ENCODE data around the gene PPME1.

PPME1 gene

GRCh38 chr11:74154620-74155281, 16.3 kb upstream of the PPME1 start:
- H3K9me3 ChIP-seq (ENCODE audit: control insufficient read depth in 5 of 5, low read length in 5 of 5) = no peaks in the 10 kb centered on the region
- H3K27me3 ChIP-seq (ENCODE audit: control insufficient read depth in 5 of 5, insufficient read depth in 4 of 5, low read length in 5 of 5) = no peaks in the 10 kb centered on the region
- H3K36me3 ChIP-seq (ENCODE audit: control insufficient read depth in 5 of 5, insufficient read depth in 5 of 5, low read length in 5 of 5) = peaks cover 0 to 4% (median under 1%) of the 10 kb centered on the region in 5 donors
- no peak overlapping the region for H3K27ac ChIP-seq (ENCODE audit: low read depth, low read length)
- no peak overlapping the region for H3K9ac ChIP-seq (ENCODE audit: low read length in 5 of 5)
- H3K4me3 ChIP-seq (ENCODE audit: low read depth in 1 of 5, low read length in 5 of 5) = no peak overlapping the region
- H3K4me1 ChIP-seq (ENCODE audit: control insufficient read depth in 5 of 5, insufficient read depth in 5 of 5, low read length in 5 of 5) = no peaks in the 10 kb centered on the region

- Histone ChIP-seq H3K4me1 (ENCODE audit: control insufficient read depth in 5 of 5, insufficient read depth in 5 of 5, low read length in 5 of 5) (no peaks in the 10 kb centered on the region), H3K4me3 (ENCODE audit: low read depth in 1 of 5, low read length in 5 of 5) (no peak overlapping the region), H3K27ac (ENCODE audit: low read depth, low read length) (no peak overlapping the region), H3K9ac (ENCODE audit: low read length in 5 of 5) (no peak overlapping the region), H3K9me3 (ENCODE audit: control insufficient read depth in 5 of 5, low read length in 5 of 5) (no peaks in the 10 kb centered on the region), H3K27me3 (ENCODE audit: control insufficient read depth in 5 of 5, insufficient read depth in 4 of 5, low read length in 5 of 5) (no peaks in the 10 kb centered on the region), H3K36me3 (ENCODE audit: control insufficient read depth in 5 of 5, insufficient read depth in 5 of 5, low read length in 5 of 5) (peaks cover 0 to 10% (median 3%) of the 10 kb centered on the region in 5 donors)
These were observed 13.9 kb upstream of the PPME1 start for GRCh38 chr11:74157169-74157568.

GRCh38 chr11:74159642-74160041, 11.4 kb upstream of the PPME1 start:
- H3K4me3 ChIP-seq (ENCODE audit: low read depth in 1 of 5, low read length in 5 of 5) = no peak overlapping the region
- H3K27ac ChIP-seq (ENCODE audit: low read depth, low read length) = no peak overlapping the region
- no peak overlapping the region for H3K9ac ChIP-seq (ENCODE audit: low read length in 5 of 5)
- H3K27me3 ChIP-seq (ENCODE audit: control insufficient read depth in 5 of 5, insufficient read depth in 4 of 5, low read length in 5 of 5) = no peaks in the 10 kb centered on the region
- peaks cover 8 to 21% (median 9%) of the 10 kb centered on the region in 5 donors for H3K36me3 ChIP-seq (ENCODE audit: control insufficient read depth in 5 of 5, insufficient read depth in 5 of 5, low read length in 5 of 5)
- H3K9me3 ChIP-seq (ENCODE audit: control insufficient read depth in 5 of 5, low read length in 5 of 5) = no peaks in the 10 kb centered on the region
- no peaks in the 10 kb centered on the region for H3K4me1 ChIP-seq (ENCODE audit: control insufficient read depth in 5 of 5, insufficient read depth in 5 of 5, low read length in 5 of 5)

- no peaks in the 10 kb centered on the region for H3K4me1 ChIP-seq (ENCODE audit: control insufficient read depth in 5 of 5, insufficient read depth in 5 of 5, low read length in 5 of 5)
- H3K36me3 ChIP-seq (ENCODE audit: control insufficient read depth in 5 of 5, insufficient read depth in 5 of 5, low read length in 5 of 5) = peaks cover 13 to 37% (median 19%) of the 10 kb centered on the region in 5 donors
- no peak overlapping the region for H3K4me3 ChIP-seq (ENCODE audit: low read depth in 1 of 5, low read length in 5 of 5)
- H3K27me3 ChIP-seq (ENCODE audit: control insufficient read depth in 5 of 5, insufficient read depth in 4 of 5, low read length in 5 of 5) = no peaks in the 10 kb centered on the region
- no peak overlapping the region for H3K9ac ChIP-seq (ENCODE audit: low read length in 5 of 5)
- no peaks in the 10 kb centered on the region for H3K9me3 ChIP-seq (ENCODE audit: control insufficient read depth in 5 of 5, low read length in 5 of 5)
- no peak overlapping the region for H3K27ac ChIP-seq (ENCODE audit: low read depth, low read length)
These were observed 8.2 kb upstream of the PPME1 start for GRCh38 chr11:74162681-74163467.

- Histone ChIP-seq H3K27ac (ENCODE audit: low read depth, low read length) (no peak overlapping the region), H3K4me1 (ENCODE audit: control insufficient read depth in 5 of 5, insufficient read depth in 5 of 5, low read length in 5 of 5) (peaks cover 7 to 34% (median 28%) of the 10 kb centered on the region in 5 donors), H3K27me3 (ENCODE audit: control insufficient read depth in 5 of 5, insufficient read depth in 4 of 5, low read length in 5 of 5) (no peaks in the 10 kb centered on the region), H3K9me3 (ENCODE audit: control insufficient read depth in 5 of 5, low read length in 5 of 5) (no peaks in the 10 kb centered on the region), H3K9ac (ENCODE audit: low read length in 5 of 5) (no peak overlapping the region), H3K4me3 (ENCODE audit: low read depth in 1 of 5, low read length in 5 of 5) (no peak overlapping the region), H3K36me3 (ENCODE audit: control insufficient read depth in 5 of 5, insufficient read depth in 5 of 5, low read length in 5 of 5) (peaks cover 11 to 31% (median 23%) of the 10 kb centered on the region in 5 donors)
These were observed 2.3 kb upstream of the PPME1 start for GRCh38 chr11:74168838-74169237.

GRCh38 chr11:74169738-74170458, 1.2 kb upstream of the PPME1 start:
- Histone ChIP-seq H3K4me3 (ENCODE audit: low read depth in 1 of 5, low read length in 5 of 5) (peak overlapping the region; percentile 79 to 93 (median 90)), H3K36me3 (ENCODE audit: control insufficient read depth in 5 of 5, insufficient read depth in 5 of 5, low read length in 5 of 5) (peaks cover 5 to 22% (median 14%) of the 10 kb centered on the region in 5 donors), H3K9me3 (ENCODE audit: control insufficient read depth in 5 of 5, low read length in 5 of 5) (no peaks in the 10 kb centered on the region), H3K4me1 (ENCODE audit: control insufficient read depth in 5 of 5, insufficient read depth in 5 of 5, low read length in 5 of 5) (peaks cover 7 to 34% (median 28%) of the 10 kb centered on the region in 5 donors), H3K27me3 (ENCODE audit: control insufficient read depth in 5 of 5, insufficient read depth in 4 of 5, low read length in 5 of 5) (no peaks in the 10 kb centered on the region), H3K27ac (ENCODE audit: low read depth, low read length) (peak overlapping the region; percentile 52), H3K9ac (ENCODE audit: low read length in 5 of 5) (peak overlapping the region; percentile 71 to 87 (median 80))

GRCh38 chr11:74171630-74171968, 510 bp downstream of the PPME1 start:
- peak overlapping the region; percentile 70 to 94 (median 75) for H3K9ac ChIP-seq (ENCODE audit: low read length in 5 of 5)

GRCh38 chr11:74171997-74172396, 908 bp downstream of the PPME1 start:
- no peaks in the 10 kb centered on the region for H3K9me3 ChIP-seq (ENCODE audit: control insufficient read depth in 5 of 5, low read length in 5 of 5)
- H3K27me3 ChIP-seq (ENCODE audit: control insufficient read depth in 5 of 5, insufficient read depth in 4 of 5, low read length in 5 of 5) = no peaks in the 10 kb centered on the region
- H3K4me1 ChIP-seq (ENCODE audit: control insufficient read depth in 5 of 5, insufficient read depth in 5 of 5, low read length in 5 of 5) = peaks cover 7 to 34% (median 28%) of the 10 kb centered on the region in 5 donors
- peak overlapping the region; percentile 52 for H3K27ac ChIP-seq (ENCODE audit: low read depth, low read length)
- H3K9ac ChIP-seq (ENCODE audit: low read length in 5 of 5) = peak overlapping the region; percentile 70 to 94 (median 75)
- H3K36me3 ChIP-seq (ENCODE audit: control insufficient read depth in 5 of 5, insufficient read depth in 5 of 5, low read length in 5 of 5) = peaks cover 2 to 14% (median 7%) of the 10 kb centered on the region in 5 donors
- H3K4me3 ChIP-seq (ENCODE audit: low read depth in 1 of 5, low read length in 5 of 5) = peak overlapping the region; percentile 79 to 93 (median 90)

More at GRCh38 chr11:74171630-74171968, 510 bp downstream of the PPME1 start:
- peak overlapping the region; percentile 79 to 93 (median 90) for H3K4me3 ChIP-seq (ENCODE audit: low read depth in 1 of 5, low read length in 5 of 5)
- peak overlapping the region; percentile 52 for H3K27ac ChIP-seq (ENCODE audit: low read depth, low read length)
- H3K27me3 ChIP-seq (ENCODE audit: control insufficient read depth in 5 of 5, insufficient read depth in 4 of 5, low read length in 5 of 5) = no peaks in the 10 kb centered on the region
- peaks cover 3 to 18% (median 11%) of the 10 kb centered on the region in 5 donors for H3K36me3 ChIP-seq (ENCODE audit: control insufficient read depth in 5 of 5, insufficient read depth in 5 of 5, low read length in 5 of 5)
- H3K4me1 ChIP-seq (ENCODE audit: control insufficient read depth in 5 of 5, insufficient read depth in 5 of 5, low read length in 5 of 5) = peaks cover 7 to 34% (median 28%) of the 10 kb centered on the region in 5 donors
- H3K9me3 ChIP-seq (ENCODE audit: control insufficient read depth in 5 of 5, low read length in 5 of 5) = no peaks in the 10 kb centered on the region

- H3K36me3 ChIP-seq (ENCODE audit: control insufficient read depth in 5 of 5, insufficient read depth in 5 of 5, low read length in 5 of 5) = peaks cover 0 to 5% (median 0%) of the 10 kb centered on the region in 5 donors
- H3K9ac ChIP-seq (ENCODE audit: low read length in 5 of 5) = no peak overlapping the region
- no peak overlapping the region for H3K27ac ChIP-seq (ENCODE audit: low read depth, low read length)
- H3K4me1 ChIP-seq (ENCODE audit: control insufficient read depth in 5 of 5, insufficient read depth in 5 of 5, low read length in 5 of 5) = peaks cover 5 to 21% (median 15%) of the 10 kb centered on the region in 5 donors
- H3K4me3 ChIP-seq (ENCODE audit: low read depth in 1 of 5, low read length in 5 of 5) = no peak overlapping the region
- H3K9me3 ChIP-seq (ENCODE audit: control insufficient read depth in 5 of 5, low read length in 5 of 5) = no peaks in the 10 kb centered on the region
- H3K27me3 ChIP-seq (ENCODE audit: control insufficient read depth in 5 of 5, insufficient read depth in 4 of 5, low read length in 5 of 5) = no peaks in the 10 kb centered on the region
These were observed 4.8 kb downstream of the PPME1 start for GRCh38 chr11:74175920-74176319.

Data from subcutaneous abdominal adipose tissue (tissue), 5 donors.